Body of pancreas (tissue), 4 donors: ENCODE data around the gene ZNF839. TPM values are rescaled to one million over a fixed set of nuclear protein-coding genes. Genes with fewer than 3 reads are reported as not detected.

Source experiments
- ATAC-seq: fragments of 150-250 bp; one replicate; pipeline ENCODE4 v1.9.1; 2016
- DNase-seq, 4 donors: peaks; one replicate each; pipeline ENCODE4 v3.0.0-alpha.2; 2019
- H3K27ac ChIP-seq, 4 donors: fragments of 200-600 bp; sonication (generic); 1 replicate in 3 of 4; 2 replicates in 1 of 4; pipeline versions ENCODE4 v1.5.1 to v1.6.1; 2016 to 2019; ENCODE audit warnings: mild to moderate bottlenecking in 1 of 4, mixed read lengths in 1 of 4, moderate library complexity in 1 of 4
- H3K27me3 ChIP-seq, 2 donors: fragments of 200-600 bp; sonication (generic); one replicate each; pipeline ENCODE4 v1.6.0; 2016; ENCODE audit warnings: mild to moderate bottlenecking in 1 of 2
- H3K36me3 ChIP-seq, 2 donors: fragments of 200-600 bp; sonication (generic); replicated peaks in 1 of 2; 2 replicates each; pipeline ENCODE4 v1.5.1; 2016; ENCODE audit warnings: low read depth in 2 of 2; ENCODE audit not compliant: insufficient read depth in 1 of 2
- H3K4me1 ChIP-seq: fragments of 200-600 bp; sonication (generic); one replicate; pipeline ENCODE4 v1.6.0; 2016
- H3K4me3 ChIP-seq, 2 donors: fragments of 200-600 bp; sonication (generic); 1 replicate in 1 of 2; 2 replicates in 1 of 2; pipeline ENCODE4 v1.5.1; 2016 to 2019
- H3K9me3 ChIP-seq, 3 donors: fragments of 200-600 bp; sonication (generic); 1 replicate in 2 of 3; 2 replicates in 1 of 3; pipeline ENCODE4 v1.5.1; 2016
- CTCF ChIP-seq, 7 experiments: fragments of 450-650 bp in 4 of 7; fragments of 200-600 bp in 3 of 7; sonication (generic) in 3 of 7; IDR thresholded peaks; one replicate each; pipeline ENCODE4 v1.5.1; 2016 to 2019; ENCODE audit warnings: antibody characterized with exemption in 7 of 7
- POLR2A ChIP-seq, 3 donors: fragments of 450-650 bp; IDR thresholded peaks; one replicate each; pipeline ENCODE4 v1.6.1; 2016; ENCODE audit warnings: antibody characterized with exemption in 3 of 3, mild to moderate bottlenecking in 2 of 3
- WGBS, 2 donors: methylation state at CpG; one replicate each; pipeline ENCODE4 v1.1.5; 2017; 5-methylcytosine and 5-hydroxymethylcytosine counted together
- intact Hi-C: fragments of 100-400 bp; cut with DNase I; formaldehyde crosslinking; loops from one replicate; pipeline ENCODE4 v1.15.1; 2023
- total RNA-seq, 2 donors: library from RNA; depleted of rRNA; stranded (reverse); fragments of >200 nt; gene quantifications; one replicate each; pipeline ENCODE4 v1.1.0, GENCODE V29; 2016

ZNF839 gene
- total RNA-seq, 2 donors from 2014 or later = 8.0 to 22.1 TPM

- H3K27ac ChIP-seq = peak overlapping the region in 2 of 4 donors; percentile 78 to 92
- intact Hi-C loops = no loop called here
- 91 to 93% methylated on average over 6 of the region's 6 CpGs for WGBS, 2 donors
Measured at GRCh38 chr14:102278631-102278935, 41.0 kb upstream of the ZNF839 start.

GRCh38 chr14:102279282-102279681, 40.3 kb upstream of the ZNF839 start:
- H3K9me3 ChIP-seq = no peaks in the 10 kb centered on the region
- no peak overlapping the region for H3K4me3 ChIP-seq
- peak overlapping the region; percentile 72 to 92 (median 81) for H3K27ac ChIP-seq
- no peaks in the 10 kb centered on the region for H3K36me3 ChIP-seq
- TF ChIP-seq CTCF (IDR thresholded peaks at IDR 0.05) = no peak
- TF ChIP-seq POLR2A (IDR thresholded peaks at IDR 0.05) = no peak
- intact Hi-C loops = no loop called here
- 83 to 96% methylated on average over 3 of the region's 3 CpGs for WGBS, 2 donors
- no peaks in the 10 kb centered on the region for H3K27me3 ChIP-seq
- no peak for ATAC-seq
- H3K4me1 ChIP-seq = peaks cover 16% of the 10 kb centered on the region
- DNase-seq = no peak

More at GRCh38 chr14:102278631-102278935, 41.0 kb upstream of the ZNF839 start:
- H3K4me1 ChIP-seq = peaks cover 16% of the 10 kb centered on the region
- H3K9me3 ChIP-seq = no peaks in the 10 kb centered on the region
- no peak for TF ChIP-seq CTCF (IDR thresholded peaks at IDR 0.05)
- TF ChIP-seq POLR2A (IDR thresholded peaks at IDR 0.05) = no peak
- H3K27me3 ChIP-seq = no peaks in the 10 kb centered on the region
- no peaks in the 10 kb centered on the region for H3K36me3 ChIP-seq
- ATAC-seq = no peak
- no peak for DNase-seq
- H3K4me3 ChIP-seq = no peak overlapping the region

DNA sequence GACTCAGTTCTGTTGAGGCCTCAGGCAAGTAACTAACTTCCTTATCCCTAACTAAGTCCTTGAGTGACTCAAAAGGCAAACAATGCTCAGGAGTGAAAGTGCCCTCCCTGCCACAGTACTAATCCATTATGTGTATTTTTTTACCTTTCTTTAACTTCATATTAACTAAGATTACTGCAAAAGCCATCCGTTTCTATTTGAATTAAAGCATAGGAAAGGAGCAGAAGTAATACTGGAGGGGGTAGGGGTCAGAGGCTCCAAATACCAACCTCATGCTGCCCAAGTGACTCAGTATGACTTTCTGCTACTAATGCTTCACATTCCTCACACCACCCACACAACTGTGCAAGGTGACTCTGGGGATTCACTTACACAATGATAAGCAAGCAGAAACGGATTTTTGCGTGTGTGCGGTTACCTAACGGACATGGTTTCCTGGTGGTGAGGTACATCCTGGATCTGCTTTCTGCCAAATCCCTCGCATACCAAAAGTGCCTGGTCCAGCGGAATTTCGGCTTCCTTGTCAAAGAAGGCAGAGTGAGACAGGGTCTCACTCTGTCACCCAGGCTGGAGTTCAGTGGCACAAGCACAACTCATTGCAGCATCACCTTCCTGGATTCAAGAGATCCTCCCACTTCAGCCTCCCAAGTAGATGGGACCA, 39.7 kb upstream of the ZNF839 start:
- Histone ChIP-seq H3K27ac (peak overlapping the region; percentile 72 to 92 (median 81)), H3K9me3 (no peaks in the 10 kb centered on the region), H3K4me1 (peaks cover 16% of the 10 kb centered on the region), H3K36me3 (no peaks in the 10 kb centered on the region), H3K4me3 (no peak overlapping the region), H3K27me3 (no peaks in the 10 kb centered on the region)
- intact Hi-C loops = no loop called here
- 26 to 47% methylated on average over 7 to 8 of the region's 8 CpGs for WGBS, 2 donors
- DNase-seq = peak in 3 of 4 donors; percentile 29 to 48 (median 37)
- ATAC-seq = peak; percentile 89
- TF ChIP-seq CTCF (IDR thresholded peaks at IDR 0.05) (no peak), POLR2A (IDR thresholded peaks at IDR 0.05) (no peak)

GRCh38 chr14:102280376-102280962, 39.1 kb upstream of the ZNF839 start:
- intact Hi-C loops = no loop called here
- ATAC-seq = no peak
- Histone ChIP-seq H3K9me3 (no peaks in the 10 kb centered on the region), H3K4me3 (no peak overlapping the region), H3K36me3 (no peaks in the 10 kb centered on the region), H3K4me1 (peaks cover 16% of the 10 kb centered on the region), H3K27me3 (no peaks in the 10 kb centered on the region), H3K27ac (peak overlapping the region; percentile 11 to 92 (median 78))
- TF ChIP-seq POLR2A (IDR thresholded peaks at IDR 0.05) = no peak
- TF ChIP-seq CTCF (IDR thresholded peaks at IDR 0.05) = no peak
- WGBS, 2 donors = 90% methylated on average over 8 of the region's 8 CpGs
- DNase-seq = no peak
